HG02610 (cell line): Measurements from ENCODE around the gene KIF6.

Source experiments
- ATAC-seq: cut with Tn5 transposase; IDR thresholded peaks from one replicate; pipeline ENCODE4 v1.9.1; 2021; ENCODE audit warnings: mild to moderate bottlenecking, moderate library complexity; ENCODE audit not compliant: unreplicated experiment

KIF6 gene

GRCh38 chr6:39426073-39426456 is 299.1 kb downstream of the KIF6 start:
- ATAC-seq: no peak

DNA sequence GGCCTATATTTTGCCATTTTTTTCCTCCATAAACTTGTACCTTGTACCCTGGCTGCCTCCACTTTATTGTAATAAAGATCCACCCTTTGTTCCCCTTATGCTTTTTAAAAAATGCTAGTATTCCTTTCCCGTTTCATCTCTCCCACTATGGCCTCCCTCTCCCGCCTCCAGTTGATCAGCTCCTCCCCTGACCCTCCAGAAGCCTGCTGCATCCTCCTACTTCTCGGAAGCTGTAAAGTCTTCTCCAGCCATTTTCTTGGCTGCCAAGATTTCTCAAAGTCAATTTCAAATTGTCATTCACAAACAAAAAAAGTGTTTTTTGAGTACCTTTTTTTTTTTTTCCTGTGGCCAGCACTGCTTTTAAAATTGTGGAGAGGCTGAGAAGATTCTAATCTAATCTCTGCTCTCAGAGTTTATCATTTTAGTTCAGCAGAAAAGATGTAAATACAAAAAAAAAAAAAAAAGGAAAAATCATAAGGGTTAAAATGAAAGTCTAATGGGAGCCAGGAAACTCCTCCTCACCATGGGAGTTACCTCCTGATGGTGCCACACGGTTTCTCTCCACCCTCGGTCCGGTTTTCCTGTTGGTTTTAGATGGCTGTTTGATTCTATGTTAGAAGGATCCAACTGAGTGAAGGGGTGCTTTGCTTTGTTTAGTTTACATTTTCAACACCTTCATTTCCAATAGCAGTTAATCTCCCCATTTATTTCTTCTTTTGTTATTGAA is 299.7 kb downstream of the KIF6 start:
- no peak for ATAC-seq

DNA sequence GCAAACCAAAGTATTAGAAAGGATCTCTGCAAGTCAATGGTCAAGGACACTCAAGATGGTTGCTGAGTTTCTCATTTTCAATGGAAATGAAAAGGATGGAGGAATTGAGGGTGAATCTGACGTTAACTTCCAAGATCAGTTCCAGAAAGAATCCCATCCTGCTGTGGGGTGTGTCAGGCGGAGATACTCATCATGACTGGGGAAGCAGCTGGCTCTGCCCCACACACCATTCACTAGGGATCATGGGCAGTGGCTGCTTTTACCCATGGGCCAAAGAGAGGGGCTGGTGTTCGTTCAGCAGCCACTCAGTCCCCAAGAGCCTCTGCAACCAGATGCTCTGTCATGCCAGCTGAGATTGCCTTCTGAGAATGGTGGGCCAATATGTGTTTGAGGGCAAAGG is 300.4 kb downstream of the KIF6 start:
- ATAC-seq: no peak

GRCh38 chr6:39422238-39422637 is 303.0 kb downstream of the KIF6 start:
- ATAC-seq: no peak

DNA sequence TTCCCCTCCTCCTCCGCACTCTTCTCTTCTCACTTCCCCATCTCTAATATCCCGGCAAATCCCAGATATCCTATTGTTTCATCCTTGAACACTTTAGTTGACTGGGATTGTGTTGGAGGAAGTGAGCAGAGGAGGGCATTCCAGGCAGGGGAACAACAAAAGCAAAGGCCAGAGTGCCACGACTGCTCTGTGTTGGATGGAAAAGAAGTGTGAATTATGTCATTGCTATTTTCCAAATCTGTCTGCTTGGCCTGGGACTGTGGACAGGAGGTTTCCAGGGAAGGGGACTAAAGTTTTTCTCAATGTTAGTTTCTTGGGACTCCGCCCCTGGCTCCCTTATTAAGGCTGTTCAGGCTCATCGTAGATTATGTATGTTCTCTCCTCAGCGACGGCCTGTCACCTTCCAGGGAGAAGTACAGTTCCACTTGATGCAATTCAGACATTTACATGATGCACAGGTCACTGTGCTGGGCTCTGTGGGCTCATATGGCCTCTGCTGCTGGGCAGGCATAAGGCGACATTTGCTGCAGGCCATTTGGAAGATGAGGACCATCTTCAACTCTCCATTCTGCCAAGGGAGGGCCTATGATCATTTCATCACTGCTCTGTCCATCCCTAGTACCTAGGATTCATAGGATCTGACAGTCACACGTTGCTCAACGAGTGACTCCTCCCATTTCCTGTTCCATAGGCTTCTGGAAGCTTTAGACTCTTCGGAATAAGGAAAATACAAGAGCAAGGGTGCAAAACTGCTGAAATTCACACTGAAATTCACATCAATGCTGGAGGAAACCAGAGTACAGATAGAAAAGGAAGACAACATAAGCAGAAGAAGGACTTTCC is 303.6 kb downstream of the KIF6 start:
- no peak for ATAC-seq

- ATAC-seq: no peak
Observed at GRCh38 chr6:39420300-39421265, 304.6 kb downstream of the KIF6 start.

GRCh38 chr6:39419607-39420006 is 305.6 kb downstream of the KIF6 start:
- no peak for ATAC-seq

- ATAC-seq: no peak
Observed at GRCh38 chr6:39417440-39417839, 307.8 kb downstream of the KIF6 start.

- no peak for ATAC-seq
Observed at GRCh38 chr6:39416728-39417127, 308.5 kb downstream of the KIF6 start.

DNA sequence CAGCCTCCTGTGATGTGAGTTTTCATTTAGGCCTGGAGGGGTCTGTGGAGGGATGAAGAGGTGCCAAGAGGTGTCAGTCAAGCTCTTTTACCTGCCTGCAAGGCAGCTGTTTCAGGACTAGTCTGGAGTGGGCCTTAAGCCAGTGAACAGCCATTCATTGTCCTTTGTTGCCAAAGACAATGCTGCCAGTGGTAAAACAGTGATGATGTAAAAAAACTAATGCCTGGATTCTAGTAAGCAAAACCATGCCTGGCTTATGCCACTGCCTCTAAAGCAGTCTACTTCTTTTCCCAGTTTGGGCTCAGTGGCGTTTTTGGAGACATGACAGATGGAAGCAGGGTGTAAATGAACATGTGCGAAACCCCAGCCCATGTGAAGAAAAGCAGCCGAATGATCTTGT is 309.2 kb downstream of the KIF6 start:
- no peak for ATAC-seq

DNA sequence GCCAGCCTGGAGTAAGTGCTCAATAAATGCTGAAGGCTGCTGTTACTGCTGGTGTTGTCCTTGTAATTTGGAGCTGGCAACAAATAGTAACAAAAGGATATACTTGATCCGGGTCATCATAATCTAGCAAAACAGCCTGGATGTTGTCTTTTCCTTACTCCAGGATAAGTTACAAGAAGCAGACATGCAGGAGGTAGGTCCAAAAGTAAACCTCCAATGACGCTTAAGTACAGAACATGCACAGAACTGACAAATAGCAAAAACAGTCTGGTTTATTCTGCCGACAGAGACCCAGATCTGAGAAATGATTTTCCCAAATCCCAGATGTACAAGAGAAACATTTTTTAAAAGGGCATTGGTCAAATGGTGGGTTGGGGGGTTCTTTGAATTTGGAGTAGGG is 309.7 kb downstream of the KIF6 start:
- ATAC-seq: no peak

GRCh38 chr6:39411465-39411864 is 313.7 kb downstream of the KIF6 start:
- ATAC-seq: no peak

DNA sequence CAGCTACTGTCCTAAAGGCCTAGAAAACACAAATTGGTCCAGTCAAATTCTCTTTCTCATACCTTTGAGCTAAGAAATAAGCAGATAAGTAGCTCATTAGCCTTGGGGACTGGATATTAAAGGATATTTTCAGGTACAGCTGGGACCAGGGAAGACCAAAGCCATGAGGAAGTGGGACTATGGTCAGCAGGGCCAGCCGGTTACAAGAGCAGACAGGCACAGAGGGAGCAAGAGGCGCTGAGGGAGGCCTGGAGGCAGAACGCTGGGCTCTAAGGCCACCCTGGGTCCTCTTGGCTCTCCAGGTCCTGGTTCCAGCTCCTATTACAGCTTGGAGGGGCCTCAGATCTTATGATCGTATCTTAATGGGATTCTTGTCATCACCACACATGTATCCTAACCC is 314.2 kb downstream of the KIF6 start:
- no peak for ATAC-seq

DNA sequence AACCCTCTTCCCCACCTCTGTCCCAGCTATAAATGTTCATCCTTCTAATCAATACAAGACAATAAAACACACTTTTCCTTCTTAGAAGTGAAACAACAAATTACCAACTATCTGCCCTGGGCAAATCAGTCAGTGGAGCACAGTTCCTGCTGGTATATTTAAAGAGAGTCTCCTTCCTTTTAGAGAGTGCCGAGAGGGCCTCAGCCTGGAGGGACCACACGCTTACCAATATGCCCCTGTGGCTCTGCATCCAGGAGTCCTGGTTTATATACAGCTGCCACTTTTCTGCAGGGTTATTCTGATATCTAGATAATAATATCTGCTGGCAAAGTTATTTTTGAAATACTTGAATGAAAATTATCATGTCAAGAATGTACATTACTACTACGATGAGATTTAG is 315.3 kb downstream of the KIF6 start:
- ATAC-seq: no peak

- ATAC-seq: peak; percentile 70
Observed at GRCh38 chr6:39407446-39407993, 317.7 kb downstream of the KIF6 start.

- ATAC-seq: no peak
Observed at GRCh38 chr6:39404312-39404711, 320.9 kb downstream of the KIF6 start.

GRCh38 chr6:39403304-39403703 is 321.9 kb downstream of the KIF6 start:
- ATAC-seq: no peak

DNA sequence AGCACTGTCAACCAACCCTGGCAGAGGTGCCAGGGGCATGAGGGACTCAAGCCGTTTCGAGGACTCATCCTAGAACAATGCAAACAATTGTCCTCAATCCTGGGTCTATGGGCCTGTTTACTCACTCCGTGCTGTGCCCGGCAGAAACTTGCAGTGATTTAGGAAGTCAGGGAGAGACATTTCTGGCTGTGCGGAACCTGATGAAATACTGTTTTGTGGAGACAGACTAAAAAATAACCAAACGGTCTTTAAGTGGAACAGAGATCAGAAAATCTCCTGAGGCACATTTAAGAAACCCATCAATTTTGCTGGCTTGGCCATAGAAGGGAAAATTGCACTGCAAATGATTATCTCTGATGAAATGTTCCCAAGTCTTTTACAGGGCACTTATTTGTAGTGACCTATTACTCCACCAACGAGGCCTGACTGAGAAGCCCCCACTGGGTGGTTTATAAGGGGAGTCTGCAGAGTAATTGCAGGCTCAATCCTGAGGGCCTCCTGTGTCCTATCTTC is 322.9 kb downstream of the KIF6 start:
- no peak for ATAC-seq

GRCh38 chr6:39401376-39401775 is 323.8 kb downstream of the KIF6 start:
- no peak for ATAC-seq

GRCh38 chr6:39400026-39400425 is 325.2 kb downstream of the KIF6 start:
- no peak for ATAC-seq

DNA sequence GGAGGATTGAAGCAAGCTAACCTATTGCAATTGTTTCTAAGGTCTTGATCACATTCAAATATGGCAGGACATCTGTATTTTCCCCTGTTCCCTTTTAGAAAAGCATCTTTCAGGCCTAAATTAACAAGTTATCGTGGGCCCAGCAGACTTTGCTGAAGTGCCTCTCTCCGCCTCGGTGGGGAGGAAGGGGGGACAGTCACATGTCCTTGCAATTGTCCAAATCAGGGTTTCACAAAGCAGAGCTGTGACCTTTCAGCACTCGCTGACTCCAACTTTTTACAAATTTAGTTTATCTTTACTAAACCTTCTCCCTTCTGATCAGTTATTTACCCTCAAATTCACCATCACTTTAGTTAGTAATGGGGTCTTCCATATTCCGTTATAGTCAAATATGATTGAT is 328.4 kb downstream of the KIF6 start:
- ATAC-seq: no peak
